Psoas muscle (tissue), 8 donors: ENCODE data around the gene MRPS24. TPM values are rescaled to one million over a fixed set of nuclear protein-coding genes. Genes with fewer than 3 reads are reported as not detected.
A peak's percentile ranks its signal among the peaks of the same experiment; 100 is the strongest.

ENCODE experiments used
- ATAC-seq, 4 donors: fragments of 200-7000 bp; cut with Tn5 transposase; one replicate each; pipeline ENCODE4 v1.9.1; 2020; ENCODE audit warnings: moderate library complexity in 3 of 4, mild to moderate bottlenecking in 2 of 4
- DNase-seq, 2 donors: peaks; one replicate each; pipeline ENCODE4 v3.0.0-alpha.2; 2020
- H3K27ac ChIP-seq: fragments of 200-600 bp; one replicate; pipeline ENCODE4 v1.8.0; 2022
- H3K27me3 ChIP-seq, 3 donors: fragments of 200-600 bp in 1 of 3; one replicate each; pipeline versions ENCODE4 v1.6.1 to v1.8.0; 2013 to 2022; ENCODE audit warnings: low read length in 2 of 3, mild to moderate bottlenecking in 2 of 3, moderate library complexity in 1 of 3; ENCODE audit not compliant: insufficient read depth in 3 of 3
- H3K36me3 ChIP-seq, 2 donors: fragments of 200-600 bp in 1 of 2; one replicate each; pipeline versions ENCODE4 v1.6.1 to v1.8.0; 2013 to 2022; ENCODE audit warnings: low read depth in 1 of 2, mild to moderate bottlenecking in 1 of 2, moderate library complexity in 1 of 2; ENCODE audit not compliant: insufficient read depth in 1 of 2
- H3K4me1 ChIP-seq: fragments of 200-600 bp; one replicate; pipeline ENCODE4 v1.8.0; 2022
- H3K4me3 ChIP-seq: fragments of 200-600 bp; one replicate; pipeline ENCODE4 v1.8.0; 2022; ENCODE audit warnings: mild to moderate bottlenecking
- H3K9me3 ChIP-seq: fragments of 200-600 bp; one replicate; pipeline ENCODE4 v1.8.0; 2022
- WGBS, 3 donors: extraction: QIAGEN DNeasy Blood & Tissue Kit; methylation state at CpG; one replicate each; pipeline versions ENCODE4 v1.1.6 to v1.1.7; 2013; 5-methylcytosine and 5-hydroxymethylcytosine counted together
- intact Hi-C, 2 donors: fragments of 100-400 bp; cut with DNase I; formaldehyde crosslinking; loops; one replicate each; pipeline versions ENCODE4 v1.11.0 to v1.14.2; 2022
- polyA plus RNA-seq, 3 donors: library from polyadenylated mRNA; stranded (reverse); fragments of 200-250 nt; gene quantifications; one replicate each; pipeline ENCODE4 v1.2.3, GENCODE V29; 2013
- total RNA-seq, 4 donors: library from RNA; stranded (reverse); fragmentation: NEBNext Ultra II Directional in 2 of 4; extraction: Animal tissue kit (Norgen Biotek cat#: 25700) in 2 of 4; gene quantifications; one replicate each; pipeline versions ENCODE4 v1.2.1 to v1.2.4, GENCODE V29; 2021 to 2023
- TF ChIP-seq, protein P1 (sequence below): fragments of 200-600 bp; IDR thresholded peaks from one replicate; pipeline ENCODE4 v1.8.0; 2022; ENCODE audit warnings: antibody characterized with exemption
- donor health status: healthy with polysubstance abuse.
- donor health status: DM: no; HTN: no; CAD: no; lungs with moderate emphysema.
- donor health status: Bipolar disorder and iron deficiency.
- donor health status: healthy.
- donor health status: DM: yes; HTN: yes; CAD: no.
- donor health status: DM: no; HTN: no; CAD: no.
- donor health status: DM: no; HTN: no; CAD: no.
- donor health status: DM: yes; HTN: yes; CAD: no.

The MRPS24 gene
- total and polyA plus RNA-seq, 7 donors, result 173 to 430 (median 200) TPM

DNA sequence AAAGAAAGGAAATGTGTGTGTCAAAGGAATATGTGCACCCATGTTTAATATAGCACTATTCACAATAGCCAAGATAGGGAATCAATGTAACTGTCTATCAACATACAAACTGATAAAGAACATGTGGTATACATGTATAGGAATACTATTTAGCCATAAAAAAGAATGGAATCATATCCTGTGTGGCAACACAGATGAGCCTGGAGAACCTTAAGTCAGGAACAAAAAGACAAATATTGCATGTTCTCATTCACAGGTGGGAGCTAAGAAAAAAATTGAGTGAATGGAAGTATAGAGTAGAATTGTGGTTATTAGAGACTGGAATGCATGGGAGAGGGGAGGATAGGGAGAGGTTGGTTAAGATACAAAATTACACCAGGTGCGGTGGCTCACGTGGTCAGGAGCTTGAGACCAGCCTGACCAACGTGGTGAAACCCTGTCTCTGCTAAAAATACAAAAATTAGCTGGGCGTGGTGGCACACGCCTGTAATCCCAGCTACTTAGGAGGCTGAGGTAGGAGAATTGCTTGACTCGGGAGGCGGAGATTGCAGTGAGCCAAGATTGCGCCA, 26.6 kb upstream of the MRPS24 start:
- intact Hi-C loops, result no loop called here
- WGBS, 3 donors, result 89 to 93% (median 91%) methylated on average over 8 of the region's 8 CpGs
- Histone ChIP-seq H3K27ac (no peak overlapping the region), H3K4me1 (peaks cover 17% of the 10 kb centered on the region), H3K9me3 (no peaks in the 10 kb centered on the region), H3K4me3 (no peak overlapping the region), H3K27me3 (no peaks in the 10 kb centered on the region), H3K36me3 (peaks cover 0 to 19% of the 10 kb centered on the region in 2 donors)
- TF ChIP-seq, protein P1, sequence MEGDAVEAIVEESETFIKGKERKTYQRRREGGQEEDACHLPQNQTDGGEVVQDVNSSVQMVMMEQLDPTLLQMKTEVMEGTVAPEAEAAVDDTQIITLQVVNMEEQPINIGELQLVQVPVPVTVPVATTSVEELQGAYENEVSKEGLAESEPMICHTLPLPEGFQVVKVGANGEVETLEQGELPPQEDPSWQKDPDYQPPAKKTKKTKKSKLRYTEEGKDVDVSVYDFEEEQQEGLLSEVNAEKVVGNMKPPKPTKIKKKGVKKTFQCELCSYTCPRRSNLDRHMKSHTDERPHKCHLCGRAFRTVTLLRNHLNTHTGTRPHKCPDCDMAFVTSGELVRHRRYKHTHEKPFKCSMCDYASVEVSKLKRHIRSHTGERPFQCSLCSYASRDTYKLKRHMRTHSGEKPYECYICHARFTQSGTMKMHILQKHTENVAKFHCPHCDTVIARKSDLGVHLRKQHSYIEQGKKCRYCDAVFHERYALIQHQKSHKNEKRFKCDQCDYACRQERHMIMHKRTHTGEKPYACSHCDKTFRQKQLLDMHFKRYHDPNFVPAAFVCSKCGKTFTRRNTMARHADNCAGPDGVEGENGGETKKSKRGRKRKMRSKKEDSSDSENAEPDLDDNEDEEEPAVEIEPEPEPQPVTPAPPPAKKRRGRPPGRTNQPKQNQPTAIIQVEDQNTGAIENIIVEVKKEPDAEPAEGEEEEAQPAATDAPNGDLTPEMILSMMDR, result no peak
- no peak for DNase-seq
- no peak for ATAC-seq

DNA sequence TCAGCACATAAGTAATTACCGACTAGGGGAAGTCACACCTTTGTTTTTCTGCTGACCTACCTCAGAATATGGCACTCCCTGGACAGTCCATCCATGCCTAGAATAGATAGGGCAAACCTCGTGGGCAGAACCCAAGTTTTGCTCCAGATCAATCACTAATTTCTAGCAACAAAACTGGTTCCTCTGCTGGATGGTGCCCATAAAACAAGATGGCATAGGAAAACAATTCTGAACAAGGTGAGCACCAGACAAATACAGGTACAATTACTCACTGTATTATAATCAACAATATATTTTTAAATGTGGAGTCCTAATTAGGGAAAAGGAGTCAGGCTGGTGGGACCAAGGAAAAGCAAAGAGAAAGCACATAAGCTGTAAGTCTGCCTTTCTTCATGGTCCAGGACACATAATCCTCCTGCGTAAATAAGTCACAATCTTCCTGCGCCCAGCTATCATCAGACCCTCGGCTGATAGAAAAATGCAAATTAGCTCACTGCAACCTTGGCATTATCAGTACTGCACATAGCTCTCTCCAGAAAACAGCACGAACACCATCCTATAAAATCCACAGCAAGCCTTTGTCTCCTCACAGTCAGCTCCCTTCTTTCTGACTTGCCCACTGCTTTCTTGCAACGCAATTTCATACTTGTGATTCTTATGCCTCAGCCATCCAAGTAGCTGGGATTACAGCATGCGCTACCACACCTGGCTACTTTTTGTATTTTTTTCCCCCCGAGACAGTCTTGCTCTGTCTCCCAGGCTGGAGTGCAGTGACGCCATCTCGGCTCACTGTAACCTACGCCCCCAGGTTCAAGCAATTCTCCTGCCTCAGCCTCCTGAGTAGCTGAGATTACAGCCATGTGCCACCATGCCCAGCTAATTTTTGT, 22.0 kb upstream of the MRPS24 start:
- ATAC-seq (no peak), DNase-seq (no peak)
- no peaks in the 10 kb centered on the region for H3K9me3 ChIP-seq
- no peak overlapping the region for H3K4me3 ChIP-seq
- peaks cover 14% of the 10 kb centered on the region for H3K4me1 ChIP-seq
- no peaks in the 10 kb centered on the region for H3K27me3 ChIP-seq
- 77 to 88% (median 80%) methylated on average over 12 of the region's 12 CpGs for WGBS, 3 donors
- intact Hi-C loops, result no loop called here
- no peak overlapping the region for H3K27ac ChIP-seq
- TF ChIP-seq, protein P1, result no peak
- peaks cover 3 to 34% of the 10 kb centered on the region in 2 donors for H3K36me3 ChIP-seq

DNA sequence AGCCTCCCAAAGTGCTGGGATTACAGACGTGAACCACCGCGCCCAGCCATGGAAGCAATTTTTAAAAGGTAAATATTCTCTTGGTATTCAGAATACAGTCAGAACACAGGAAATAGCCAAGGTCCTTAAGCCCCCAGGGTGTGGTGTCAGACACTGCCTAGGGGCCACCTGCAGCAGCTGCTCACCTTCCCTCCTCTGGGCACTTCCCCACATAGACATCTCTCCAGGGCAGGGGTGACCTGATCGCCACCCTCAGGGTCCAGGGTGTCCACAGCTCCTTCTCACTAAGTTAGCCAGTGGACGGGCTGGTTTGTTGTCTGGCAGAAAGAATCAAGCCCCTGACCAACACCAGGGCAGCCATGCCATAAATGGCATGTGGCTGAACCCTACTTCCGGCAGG, 21.2 kb upstream of the MRPS24 start:
- Histone ChIP-seq H3K9me3 (no peaks in the 10 kb centered on the region), H3K4me1 (peaks cover 14% of the 10 kb centered on the region), H3K27ac (no peak overlapping the region), H3K27me3 (no peaks in the 10 kb centered on the region), H3K36me3 (peaks cover 3 to 37% of the 10 kb centered on the region in 2 donors), H3K4me3 (no peak overlapping the region)
- ATAC-seq (peak in 1 of 4 donors; percentile 23), DNase-seq (no peak)
- intact Hi-C loops, result no loop called here
- 95 to 96% (median 95%) methylated on average over 6 of the region's 6 CpGs for WGBS, 3 donors
- TF ChIP-seq, protein P1, result no peak

DNA sequence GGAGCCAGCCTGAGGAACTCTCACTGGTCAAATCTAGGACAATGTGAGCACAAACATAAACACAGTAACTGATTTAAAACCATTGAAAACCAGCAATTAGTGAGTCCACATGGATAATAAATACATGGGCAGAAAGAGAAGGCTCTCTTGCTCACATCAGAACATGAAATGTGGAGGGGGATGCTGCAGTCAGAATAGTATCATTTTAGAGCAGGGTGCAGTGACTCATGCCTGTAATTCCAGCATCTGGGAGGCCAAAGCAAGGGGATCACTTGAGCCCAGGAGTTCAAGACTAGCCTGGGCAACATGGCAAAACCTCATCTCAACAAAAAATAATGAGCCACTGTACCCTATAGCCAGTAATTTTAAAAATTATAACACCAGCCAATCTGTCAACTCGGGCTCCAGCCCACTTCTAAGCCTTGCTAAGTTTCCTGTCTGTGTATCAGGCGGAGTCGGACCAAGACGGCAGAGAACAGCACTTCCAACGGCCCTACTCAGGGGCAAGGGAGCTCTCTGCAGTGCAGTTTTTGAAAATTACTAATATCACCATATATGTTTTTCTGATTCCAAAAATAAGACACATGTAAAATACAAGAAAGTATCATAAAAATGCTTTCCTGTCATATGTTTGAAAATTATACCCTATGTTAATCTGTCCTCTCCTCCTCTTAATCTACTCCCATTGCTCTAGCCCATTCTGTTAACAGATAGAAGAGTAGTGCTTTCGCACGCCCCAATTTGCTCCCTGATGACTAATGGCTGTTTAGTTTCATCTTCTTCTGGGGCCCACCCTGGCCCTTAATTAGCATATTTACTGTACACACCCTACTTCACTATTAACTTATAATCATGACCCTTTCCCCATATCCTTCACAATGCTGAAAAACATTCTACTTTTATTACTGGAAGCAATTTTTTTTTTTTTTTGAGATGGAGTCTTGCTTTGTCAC, 20.0 kb upstream of the MRPS24 start:
- H3K27ac ChIP-seq, result no peak overlapping the region
- TF ChIP-seq, protein P1, result no peak
- ATAC-seq, result peak in 2 of 4 donors; percentile 39 to 41
- intact Hi-C loops, result no loop called here
- H3K36me3 ChIP-seq, result peaks cover 5 to 39% of the 10 kb centered on the region in 2 donors
- WGBS, 3 donors, result 80 to 83% (median 83%) methylated on average over 7 of the region's 7 CpGs
- no peak for DNase-seq
- H3K4me1 ChIP-seq, result peaks cover 14% of the 10 kb centered on the region
- H3K27me3 ChIP-seq, result no peaks in the 10 kb centered on the region
- H3K4me3 ChIP-seq, result no peak overlapping the region
- no peaks in the 10 kb centered on the region for H3K9me3 ChIP-seq
